ENCODE measurements around the gene KIF5C. TPM values are rescaled to one million over a fixed set of nuclear protein-coding genes. Genes with fewer than 3 reads are reported as not detected.

Gene KIF5C
- total RNA-seq, 1 donor from 2014 or later, result not detected

DNA sequence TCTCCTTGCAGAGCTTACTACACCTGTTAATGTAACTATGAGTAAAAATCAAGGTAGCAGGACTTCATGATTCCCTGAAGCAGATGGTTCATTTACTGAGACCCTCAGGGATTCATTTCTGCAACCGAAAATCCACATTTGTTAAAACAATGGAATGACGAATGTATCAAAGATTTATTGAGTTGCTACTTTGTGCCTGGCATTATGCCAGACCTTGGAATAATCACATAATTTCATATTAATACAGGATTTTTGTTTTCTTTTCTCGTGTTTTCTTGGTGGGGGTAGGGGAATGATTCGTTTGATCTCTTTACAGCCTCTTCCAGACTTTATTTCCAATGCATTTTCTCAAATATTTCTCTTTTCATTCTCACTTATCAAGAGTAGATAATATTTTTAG is 8.9 kb upstream of the KIF5C start:
- Histone ChIP-seq H3K36me3 (ENCODE audit: control insufficient read depth, insufficient read depth, low read length) (no peaks in the 10 kb centered on the region), H3K4me3 (ENCODE audit: low read depth, low read length) (no peak overlapping the region), H3K27me3 (ENCODE audit: control insufficient read depth, insufficient read depth, low read length) (no peaks in the 10 kb centered on the region)
- DNase-seq (ENCODE audit: low read depth) (no peak), FAIRE-seq (no peak)
- TF ChIP-seq, protein P1, sequence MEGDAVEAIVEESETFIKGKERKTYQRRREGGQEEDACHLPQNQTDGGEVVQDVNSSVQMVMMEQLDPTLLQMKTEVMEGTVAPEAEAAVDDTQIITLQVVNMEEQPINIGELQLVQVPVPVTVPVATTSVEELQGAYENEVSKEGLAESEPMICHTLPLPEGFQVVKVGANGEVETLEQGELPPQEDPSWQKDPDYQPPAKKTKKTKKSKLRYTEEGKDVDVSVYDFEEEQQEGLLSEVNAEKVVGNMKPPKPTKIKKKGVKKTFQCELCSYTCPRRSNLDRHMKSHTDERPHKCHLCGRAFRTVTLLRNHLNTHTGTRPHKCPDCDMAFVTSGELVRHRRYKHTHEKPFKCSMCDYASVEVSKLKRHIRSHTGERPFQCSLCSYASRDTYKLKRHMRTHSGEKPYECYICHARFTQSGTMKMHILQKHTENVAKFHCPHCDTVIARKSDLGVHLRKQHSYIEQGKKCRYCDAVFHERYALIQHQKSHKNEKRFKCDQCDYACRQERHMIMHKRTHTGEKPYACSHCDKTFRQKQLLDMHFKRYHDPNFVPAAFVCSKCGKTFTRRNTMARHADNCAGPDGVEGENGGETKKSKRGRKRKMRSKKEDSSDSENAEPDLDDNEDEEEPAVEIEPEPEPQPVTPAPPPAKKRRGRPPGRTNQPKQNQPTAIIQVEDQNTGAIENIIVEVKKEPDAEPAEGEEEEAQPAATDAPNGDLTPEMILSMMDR (IDR thresholded peaks at IDR 0.05; ENCODE audit: insufficient read depth, low read length, severe bottlenecking), result no peak

DNA sequence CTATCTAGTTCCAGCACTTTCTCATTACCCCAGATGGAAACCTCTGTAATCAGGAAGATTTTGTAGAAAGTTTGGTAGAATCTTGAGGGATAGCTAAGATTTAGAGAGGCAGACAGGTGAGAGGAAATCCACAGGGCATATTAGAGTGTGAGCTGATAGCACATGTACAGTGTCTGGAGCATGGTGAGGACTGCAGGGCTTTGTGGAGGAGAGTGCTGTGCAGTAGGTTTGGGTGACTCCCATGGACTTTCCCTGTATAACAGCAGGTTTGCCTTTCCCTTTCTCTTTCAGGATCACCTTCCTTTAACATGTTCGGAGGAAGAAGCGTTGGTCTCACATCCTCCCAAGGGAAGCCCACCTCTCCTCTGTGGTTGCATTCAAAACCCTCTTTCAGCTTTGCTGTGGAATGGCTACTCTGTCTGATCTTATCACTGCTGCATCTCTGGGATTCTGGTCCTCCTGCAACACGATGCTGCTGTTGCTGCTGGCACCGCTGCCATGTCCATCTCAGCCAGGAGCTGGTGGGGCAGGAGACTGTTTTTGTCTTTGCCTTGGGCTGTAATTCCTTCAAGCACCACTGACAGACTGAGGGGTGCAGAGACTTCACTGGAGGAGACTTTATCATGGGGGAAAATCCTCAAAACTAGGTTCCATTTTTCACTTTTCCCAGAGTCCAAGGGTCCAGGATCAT is 7.8 kb upstream of the KIF5C start:
- no peak for FAIRE-seq
- no peak overlapping the region for H3K4me3 ChIP-seq (ENCODE audit: low read depth, low read length)
- H3K36me3 ChIP-seq (ENCODE audit: control insufficient read depth, insufficient read depth, low read length), result no peaks in the 10 kb centered on the region
- no peaks in the 10 kb centered on the region for H3K27me3 ChIP-seq (ENCODE audit: control insufficient read depth, insufficient read depth, low read length)
- no peak for DNase-seq (ENCODE audit: low read depth)
- TF ChIP-seq, protein P1 (IDR thresholded peaks at IDR 0.05; ENCODE audit: insufficient read depth, low read length, severe bottlenecking), result no peak

DNA sequence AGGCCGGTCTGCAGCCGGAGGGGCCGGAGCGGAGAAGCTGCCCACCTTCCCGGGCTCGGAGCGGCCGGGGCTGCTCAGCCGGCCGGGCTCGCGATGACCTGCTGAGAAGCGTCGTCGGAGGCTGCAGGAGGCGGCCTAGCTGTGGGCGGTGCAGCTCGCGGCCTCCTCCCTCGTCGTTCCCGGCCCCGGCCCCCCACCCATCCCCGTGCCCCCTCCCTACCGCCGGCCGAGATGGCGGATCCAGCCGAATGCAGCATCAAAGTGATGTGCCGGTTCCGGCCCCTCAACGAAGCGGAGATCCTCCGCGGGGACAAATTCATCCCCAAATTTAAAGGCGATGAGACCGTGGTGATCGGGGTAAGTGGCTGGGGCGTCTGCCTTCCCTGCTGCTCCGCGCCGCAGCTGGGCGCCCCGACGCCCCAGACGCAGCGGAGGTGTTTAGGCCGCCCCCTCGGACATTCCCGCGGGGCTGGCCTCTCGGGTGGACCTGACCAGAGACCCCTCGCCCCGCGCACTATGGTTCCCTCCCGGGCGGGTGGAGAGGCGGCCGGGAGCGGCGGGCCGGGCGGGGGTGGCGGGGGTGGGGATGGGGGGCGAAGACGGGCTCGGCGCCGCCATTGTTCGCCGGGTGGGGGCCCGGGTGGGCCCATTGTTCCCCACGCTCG is 492 bp downstream of the KIF5C start:
- H3K27me3 ChIP-seq (ENCODE audit: control insufficient read depth, insufficient read depth, low read length), result peaks cover 18% of the 10 kb centered on the region
- DNase-seq (ENCODE audit: low read depth), result no peak
- TF ChIP-seq, protein P1 (IDR thresholded peaks at IDR 0.05; ENCODE audit: insufficient read depth, low read length, severe bottlenecking), result no peak
- no peak overlapping the region for H3K4me3 ChIP-seq (ENCODE audit: low read depth, low read length)
- no peaks in the 10 kb centered on the region for H3K36me3 ChIP-seq (ENCODE audit: control insufficient read depth, insufficient read depth, low read length)
- no peak for FAIRE-seq

DNA sequence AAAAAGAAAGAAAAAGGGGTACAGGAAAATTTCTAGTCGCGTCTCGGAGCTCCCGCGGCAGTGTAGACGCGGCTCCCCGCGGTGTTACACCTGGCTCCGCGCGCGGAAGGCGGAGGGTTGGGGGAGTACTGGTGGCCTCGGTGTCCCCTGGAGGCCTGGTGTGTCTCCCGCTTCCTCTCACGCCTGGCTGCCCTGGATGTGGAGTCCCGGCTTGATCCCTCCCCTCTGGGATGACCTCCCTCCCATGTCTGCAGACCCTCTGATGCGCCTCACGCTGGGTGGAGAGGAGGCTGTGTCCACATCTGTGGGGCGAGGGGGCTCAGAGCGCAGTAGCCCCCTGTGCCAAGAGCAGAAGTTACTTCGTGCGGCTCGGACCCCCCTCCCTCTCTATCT is 1.2 kb downstream of the KIF5C start:
- Histone ChIP-seq H3K4me3 (ENCODE audit: low read depth, low read length) (no peak overlapping the region), H3K36me3 (ENCODE audit: control insufficient read depth, insufficient read depth, low read length) (no peaks in the 10 kb centered on the region), H3K27me3 (ENCODE audit: control insufficient read depth, insufficient read depth, low read length) (peaks cover 18% of the 10 kb centered on the region)
- no peak for DNase-seq (ENCODE audit: low read depth)
- no peak for FAIRE-seq
- TF ChIP-seq, protein P1 (IDR thresholded peaks at IDR 0.05; ENCODE audit: insufficient read depth, low read length, severe bottlenecking), result no peak

DNA sequence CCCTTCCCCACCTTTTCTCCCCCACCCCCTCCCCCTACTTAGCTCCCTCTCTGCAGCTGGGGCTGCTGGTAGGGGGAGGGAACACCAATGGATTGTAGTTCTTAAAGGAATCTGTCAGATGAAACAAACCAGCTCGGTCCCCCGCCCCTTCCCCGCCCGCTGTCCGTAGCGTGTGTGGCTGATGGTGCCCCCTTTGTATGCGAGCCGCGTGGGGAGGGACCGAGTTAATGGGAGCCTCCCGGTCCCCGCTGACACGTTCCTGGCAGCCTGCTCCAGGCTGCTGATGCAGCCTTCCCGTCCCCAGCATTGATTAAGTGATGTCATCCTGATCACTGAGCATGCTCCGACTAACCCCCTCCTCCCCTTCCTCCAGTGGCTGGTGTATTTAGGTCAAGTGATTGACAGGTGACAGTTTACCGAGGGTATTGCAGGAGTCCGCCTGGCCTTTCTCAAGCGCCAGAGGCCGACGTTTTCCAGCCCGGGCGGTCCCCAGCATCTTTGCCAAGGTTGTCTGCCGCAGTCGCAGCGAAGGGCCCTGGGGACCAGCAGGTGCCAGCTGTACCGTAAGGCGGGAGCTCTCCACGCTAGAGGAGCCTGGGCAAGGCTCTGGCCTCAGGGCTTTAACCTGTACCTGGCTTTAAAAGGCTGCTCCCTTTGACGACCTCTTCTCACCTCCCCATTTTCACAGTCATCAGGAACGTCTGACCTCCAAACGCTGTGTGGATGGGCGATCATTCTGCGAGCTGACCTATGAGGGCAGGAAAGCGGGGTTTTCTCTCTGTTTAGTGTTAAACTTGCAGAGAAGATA is 1.8 kb downstream of the KIF5C start:
- DNase-seq (ENCODE audit: low read depth) (no peak), FAIRE-seq (no peak)
- Histone ChIP-seq H3K27me3 (ENCODE audit: control insufficient read depth, insufficient read depth, low read length) (peaks cover 18% of the 10 kb centered on the region), H3K4me3 (ENCODE audit: low read depth, low read length) (no peak overlapping the region), H3K36me3 (ENCODE audit: control insufficient read depth, insufficient read depth, low read length) (no peaks in the 10 kb centered on the region)
- TF ChIP-seq, protein P1 (IDR thresholded peaks at IDR 0.05; ENCODE audit: insufficient read depth, low read length, severe bottlenecking), result no peak
